ENCODE measurements around the gene SLC66A1.

DNA sequence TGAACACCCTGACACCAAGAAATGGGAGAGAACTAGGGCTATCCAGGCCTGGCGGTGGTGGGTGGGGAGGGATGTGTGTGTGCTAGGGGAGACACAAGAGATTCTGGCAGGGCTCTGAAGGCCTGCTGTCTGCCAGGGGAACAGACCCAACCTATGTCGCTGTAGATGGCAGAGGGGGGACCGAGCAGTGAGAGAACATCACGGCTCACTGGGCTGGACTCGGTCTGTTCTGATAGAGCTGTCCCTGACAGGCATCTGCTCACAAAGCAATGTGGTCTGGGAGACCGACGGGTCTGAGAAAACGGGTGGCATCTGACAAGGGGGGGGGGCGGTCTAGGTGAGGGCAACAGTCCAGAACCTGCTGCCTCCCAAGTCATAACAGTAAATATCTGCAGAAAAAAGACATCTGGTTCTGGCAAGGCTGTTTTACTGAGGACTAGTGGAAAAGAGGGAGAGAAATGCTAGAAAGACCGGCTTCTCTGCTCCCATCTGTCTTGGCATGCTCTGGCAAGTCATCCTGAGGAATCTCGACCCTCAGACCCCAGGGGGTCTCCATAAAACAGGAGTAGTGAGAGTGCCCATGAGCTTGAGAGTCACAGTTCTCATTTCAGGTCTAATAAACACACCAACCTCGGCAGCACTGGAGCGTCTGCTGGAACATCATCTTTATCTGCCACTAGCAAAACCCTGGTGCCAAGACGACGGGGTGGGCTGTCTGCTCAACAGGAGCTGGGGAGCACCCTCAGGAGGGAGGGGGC, 36.5 kb downstream of the SLC66A1 start:
- TF ChIP-seq, protein P1, sequence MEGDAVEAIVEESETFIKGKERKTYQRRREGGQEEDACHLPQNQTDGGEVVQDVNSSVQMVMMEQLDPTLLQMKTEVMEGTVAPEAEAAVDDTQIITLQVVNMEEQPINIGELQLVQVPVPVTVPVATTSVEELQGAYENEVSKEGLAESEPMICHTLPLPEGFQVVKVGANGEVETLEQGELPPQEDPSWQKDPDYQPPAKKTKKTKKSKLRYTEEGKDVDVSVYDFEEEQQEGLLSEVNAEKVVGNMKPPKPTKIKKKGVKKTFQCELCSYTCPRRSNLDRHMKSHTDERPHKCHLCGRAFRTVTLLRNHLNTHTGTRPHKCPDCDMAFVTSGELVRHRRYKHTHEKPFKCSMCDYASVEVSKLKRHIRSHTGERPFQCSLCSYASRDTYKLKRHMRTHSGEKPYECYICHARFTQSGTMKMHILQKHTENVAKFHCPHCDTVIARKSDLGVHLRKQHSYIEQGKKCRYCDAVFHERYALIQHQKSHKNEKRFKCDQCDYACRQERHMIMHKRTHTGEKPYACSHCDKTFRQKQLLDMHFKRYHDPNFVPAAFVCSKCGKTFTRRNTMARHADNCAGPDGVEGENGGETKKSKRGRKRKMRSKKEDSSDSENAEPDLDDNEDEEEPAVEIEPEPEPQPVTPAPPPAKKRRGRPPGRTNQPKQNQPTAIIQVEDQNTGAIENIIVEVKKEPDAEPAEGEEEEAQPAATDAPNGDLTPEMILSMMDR (IDR thresholded peaks at IDR 0.05; ENCODE audit: low read length) = no peak
- no peak for TF ChIP-seq EZH2 (optimal IDR thresholded peaks at IDR 0.05; ENCODE audit: low read depth, low read length)

Data from MM.1S (cell line).